ENCODE measurements around the gene ASB15.

ASB15 gene

GRCh38 chr7:123650595-123650994, 49.0 kb downstream of the ASB15 start:
- Histone ChIP-seq H3K4me3 (ENCODE audit: low read length in 2 of 2) (no peak overlapping the region), H3K9me3 (ENCODE audit: control insufficient read depth in 2 of 2, low read length in 2 of 2) (no peaks in the 10 kb centered on the region), H3K4me1 (ENCODE audit: control insufficient read depth, insufficient read depth, low read length) (peaks cover 1% of the 10 kb centered on the region), H3K36me3 (ENCODE audit: control insufficient read depth in 2 of 2, insufficient read depth in 2 of 2, low read length in 2 of 2) (no peaks in the 10 kb centered on the region), H3K27ac (ENCODE audit: low read length) (no peak overlapping the region), H3K9ac (ENCODE audit: low read length in 2 of 2) (no peak overlapping the region), H3K27me3 (ENCODE audit: control insufficient read depth in 1 of 2, insufficient read depth in 2 of 2, low read length in 2 of 2) (no peaks in the 10 kb centered on the region)

- Histone ChIP-seq H3K9me3 (ENCODE audit: control insufficient read depth in 2 of 2, low read length in 2 of 2) (no peaks in the 10 kb centered on the region), H3K4me3 (ENCODE audit: low read length in 2 of 2) (no peak overlapping the region), H3K9ac (ENCODE audit: low read length in 2 of 2) (no peak overlapping the region), H3K27ac (ENCODE audit: low read length) (no peak overlapping the region), H3K27me3 (ENCODE audit: control insufficient read depth in 1 of 2, insufficient read depth in 2 of 2, low read length in 2 of 2) (no peaks in the 10 kb centered on the region), H3K4me1 (ENCODE audit: control insufficient read depth, insufficient read depth, low read length) (no peaks in the 10 kb centered on the region), H3K36me3 (ENCODE audit: control insufficient read depth in 2 of 2, insufficient read depth in 2 of 2, low read length in 2 of 2) (no peaks in the 10 kb centered on the region)
Measured at GRCh38 chr7:123652406-123652805, 50.8 kb downstream of the ASB15 start.

GRCh38 chr7:123653162-123653561, 51.5 kb downstream of the ASB15 start:
- H3K9ac ChIP-seq (ENCODE audit: low read length in 2 of 2): no peak overlapping the region
- H3K4me3 ChIP-seq (ENCODE audit: low read length in 2 of 2): no peak overlapping the region
- no peaks in the 10 kb centered on the region for H3K36me3 ChIP-seq (ENCODE audit: control insufficient read depth in 2 of 2, insufficient read depth in 2 of 2, low read length in 2 of 2)
- no peaks in the 10 kb centered on the region for H3K9me3 ChIP-seq (ENCODE audit: control insufficient read depth in 2 of 2, low read length in 2 of 2)
- no peak overlapping the region for H3K27ac ChIP-seq (ENCODE audit: low read length)
- no peaks in the 10 kb centered on the region for H3K4me1 ChIP-seq (ENCODE audit: control insufficient read depth, insufficient read depth, low read length)
- H3K27me3 ChIP-seq (ENCODE audit: control insufficient read depth in 1 of 2, insufficient read depth in 2 of 2, low read length in 2 of 2): no peaks in the 10 kb centered on the region

- no peak within 1 kb of the TSS for H3K27ac ChIP-seq (ENCODE audit: low read length)
- H3K27me3 ChIP-seq (ENCODE audit: control insufficient read depth in 1 of 2, insufficient read depth in 2 of 2, low read length in 2 of 2): peaks cover 0 to 3% of the 10 kb centered on the region in 2 donors
- H3K36me3 ChIP-seq (ENCODE audit: control insufficient read depth in 2 of 2, insufficient read depth in 2 of 2, low read length in 2 of 2): no peaks in the 10 kb centered on the region
- H3K4me1 ChIP-seq (ENCODE audit: control insufficient read depth, insufficient read depth, low read length): no peaks in the 10 kb centered on the region
- H3K4me3 ChIP-seq (ENCODE audit: low read length in 2 of 2): no peak within 1 kb of the TSS
- no peak within 1 kb of the TSS for H3K9ac ChIP-seq (ENCODE audit: low read length in 2 of 2)
- H3K9me3 ChIP-seq (ENCODE audit: control insufficient read depth in 2 of 2, low read length in 2 of 2): no peaks in the 10 kb centered on the region
Measured at GRCh38 chr7:123655614-123656013, 54.0 kb downstream of the ASB15 start, which contains the start of gene LMOD2. Gene LMOD2, plus strand, starts transcription at chr7:123655866. Its CDS starts 98 bp downstream, at chr7:123655964.

- Histone ChIP-seq H3K36me3 (ENCODE audit: control insufficient read depth in 2 of 2, insufficient read depth in 2 of 2, low read length in 2 of 2) (no peaks in the 10 kb centered on the region), H3K27me3 (ENCODE audit: control insufficient read depth in 1 of 2, insufficient read depth in 2 of 2, low read length in 2 of 2) (peaks cover 0 to 5% of the 10 kb centered on the region in 2 donors), H3K4me1 (ENCODE audit: control insufficient read depth, insufficient read depth, low read length) (no peaks in the 10 kb centered on the region), H3K27ac (ENCODE audit: low read length) (no peak overlapping the region), H3K9ac (ENCODE audit: low read length in 2 of 2) (no peak overlapping the region), H3K4me3 (ENCODE audit: low read length in 2 of 2) (no peak overlapping the region), H3K9me3 (ENCODE audit: control insufficient read depth in 2 of 2, low read length in 2 of 2) (no peaks in the 10 kb centered on the region)
Measured at GRCh38 chr7:123656544-123657303, 55.1 kb downstream of the ASB15 start.

- H3K9me3 ChIP-seq (ENCODE audit: control insufficient read depth in 2 of 2, low read length in 2 of 2): no peaks in the 10 kb centered on the region
- H3K27me3 ChIP-seq (ENCODE audit: control insufficient read depth in 1 of 2, insufficient read depth in 2 of 2, low read length in 2 of 2): peaks cover 0 to 8% of the 10 kb centered on the region in 2 donors
- H3K27ac ChIP-seq (ENCODE audit: low read length): no peak overlapping the region
- no peak overlapping the region for H3K4me3 ChIP-seq (ENCODE audit: low read length in 2 of 2)
- H3K36me3 ChIP-seq (ENCODE audit: control insufficient read depth in 2 of 2, insufficient read depth in 2 of 2, low read length in 2 of 2): no peaks in the 10 kb centered on the region
- no peaks in the 10 kb centered on the region for H3K4me1 ChIP-seq (ENCODE audit: control insufficient read depth, insufficient read depth, low read length)
- H3K9ac ChIP-seq (ENCODE audit: low read length in 2 of 2): no peak overlapping the region
Measured at GRCh38 chr7:123657304-123657685, 55.7 kb downstream of the ASB15 start.

GRCh38 chr7:123658023-123658422, 56.4 kb downstream of the ASB15 start:
- H3K4me3 ChIP-seq (ENCODE audit: low read length in 2 of 2): no peak overlapping the region
- no peak overlapping the region for H3K27ac ChIP-seq (ENCODE audit: low read length)
- H3K4me1 ChIP-seq (ENCODE audit: control insufficient read depth, insufficient read depth, low read length): no peaks in the 10 kb centered on the region
- H3K27me3 ChIP-seq (ENCODE audit: control insufficient read depth in 1 of 2, insufficient read depth in 2 of 2, low read length in 2 of 2): peaks cover 0 to 8% of the 10 kb centered on the region in 2 donors
- no peak overlapping the region for H3K9ac ChIP-seq (ENCODE audit: low read length in 2 of 2)
- no peaks in the 10 kb centered on the region for H3K9me3 ChIP-seq (ENCODE audit: control insufficient read depth in 2 of 2, low read length in 2 of 2)
- no peaks in the 10 kb centered on the region for H3K36me3 ChIP-seq (ENCODE audit: control insufficient read depth in 2 of 2, insufficient read depth in 2 of 2, low read length in 2 of 2)

GRCh38 chr7:123660514-123661354, 59.1 kb downstream of the ASB15 start:
- no peaks in the 10 kb centered on the region for H3K36me3 ChIP-seq (ENCODE audit: control insufficient read depth in 2 of 2, insufficient read depth in 2 of 2, low read length in 2 of 2)
- H3K4me3 ChIP-seq (ENCODE audit: low read length in 2 of 2): no peak overlapping the region
- no peaks in the 10 kb centered on the region for H3K9me3 ChIP-seq (ENCODE audit: control insufficient read depth in 2 of 2, low read length in 2 of 2)
- H3K27me3 ChIP-seq (ENCODE audit: control insufficient read depth in 1 of 2, insufficient read depth in 2 of 2, low read length in 2 of 2): peaks cover 0 to 8% of the 10 kb centered on the region in 2 donors
- H3K27ac ChIP-seq (ENCODE audit: low read length): no peak overlapping the region
- H3K4me1 ChIP-seq (ENCODE audit: control insufficient read depth, insufficient read depth, low read length): no peaks in the 10 kb centered on the region
- no peak overlapping the region for H3K9ac ChIP-seq (ENCODE audit: low read length in 2 of 2)

GRCh38 chr7:123661765-123662164, 60.1 kb downstream of the ASB15 start:
- no peaks in the 10 kb centered on the region for H3K9me3 ChIP-seq (ENCODE audit: control insufficient read depth in 2 of 2, low read length in 2 of 2)
- peaks cover 0 to 8% of the 10 kb centered on the region in 2 donors for H3K27me3 ChIP-seq (ENCODE audit: control insufficient read depth in 1 of 2, insufficient read depth in 2 of 2, low read length in 2 of 2)
- H3K9ac ChIP-seq (ENCODE audit: low read length in 2 of 2): no peak overlapping the region
- H3K4me3 ChIP-seq (ENCODE audit: low read length in 2 of 2): no peak overlapping the region
- H3K4me1 ChIP-seq (ENCODE audit: control insufficient read depth, insufficient read depth, low read length): no peaks in the 10 kb centered on the region
- H3K36me3 ChIP-seq (ENCODE audit: control insufficient read depth in 2 of 2, insufficient read depth in 2 of 2, low read length in 2 of 2): no peaks in the 10 kb centered on the region
- H3K27ac ChIP-seq (ENCODE audit: low read length): no peak overlapping the region

GRCh38 chr7:123662293-123662692, 60.7 kb downstream of the ASB15 start:
- no peak overlapping the region for H3K27ac ChIP-seq (ENCODE audit: low read length)
- H3K4me3 ChIP-seq (ENCODE audit: low read length in 2 of 2): no peak overlapping the region
- no peaks in the 10 kb centered on the region for H3K36me3 ChIP-seq (ENCODE audit: control insufficient read depth in 2 of 2, insufficient read depth in 2 of 2, low read length in 2 of 2)

More at GRCh38 chr7:123662293-123662692, 60.7 kb downstream of the ASB15 start:
- no peaks in the 10 kb centered on the region for H3K4me1 ChIP-seq (ENCODE audit: control insufficient read depth, insufficient read depth, low read length)
- no peak overlapping the region for H3K9ac ChIP-seq (ENCODE audit: low read length in 2 of 2)
- H3K27me3 ChIP-seq (ENCODE audit: control insufficient read depth in 1 of 2, insufficient read depth in 2 of 2, low read length in 2 of 2): peaks cover 0 to 8% of the 10 kb centered on the region in 2 donors
- H3K9me3 ChIP-seq (ENCODE audit: control insufficient read depth in 2 of 2, low read length in 2 of 2): no peaks in the 10 kb centered on the region
